ENCODE measurements around the gene PEMT.

PEMT gene

GRCh38 chr17:17526369-17526768 lies 65.1 kb downstream of the PEMT start:
- DNase-seq (ENCODE audit: low spot score), result no peak
- no peak overlapping the region for H3K4me3 ChIP-seq
- H3K27ac ChIP-seq, result no peak overlapping the region
- TF ChIP-seq CTCF (IDR thresholded peaks at IDR 0.05), result no peak

DNA sequence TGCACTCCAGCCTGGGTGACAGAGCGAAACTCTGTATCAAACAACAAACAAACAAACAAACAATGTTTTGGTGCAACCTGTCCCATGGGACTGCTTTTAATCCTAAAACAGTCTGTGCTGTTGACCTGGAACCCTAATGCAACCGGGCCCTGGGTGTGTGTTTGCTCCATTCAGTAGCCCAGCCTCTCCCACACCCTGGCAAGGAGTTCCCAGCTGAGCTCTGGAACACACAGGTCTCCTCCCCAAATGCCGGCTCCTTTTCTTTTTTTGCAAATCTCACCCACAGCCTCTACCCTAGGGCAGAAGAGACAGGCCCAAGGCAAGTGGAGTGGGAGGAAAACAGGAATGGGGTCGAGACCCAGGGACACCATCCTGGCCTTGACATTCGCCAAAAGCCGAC lies 65.6 kb downstream of the PEMT start:
- Histone ChIP-seq H3K4me3 (no peak overlapping the region), H3K27ac (no peak overlapping the region)
- DNase-seq (ENCODE audit: low spot score), result no peak
- TF ChIP-seq CTCF (IDR thresholded peaks at IDR 0.05), result no peak

GRCh38 chr17:17525311-17525710 lies 66.2 kb downstream of the PEMT start:
- no peak for TF ChIP-seq CTCF (IDR thresholded peaks at IDR 0.05)
- Histone ChIP-seq H3K27ac (no peak overlapping the region), H3K4me3 (no peak overlapping the region)
- no peak for DNase-seq (ENCODE audit: low spot score)

DNA sequence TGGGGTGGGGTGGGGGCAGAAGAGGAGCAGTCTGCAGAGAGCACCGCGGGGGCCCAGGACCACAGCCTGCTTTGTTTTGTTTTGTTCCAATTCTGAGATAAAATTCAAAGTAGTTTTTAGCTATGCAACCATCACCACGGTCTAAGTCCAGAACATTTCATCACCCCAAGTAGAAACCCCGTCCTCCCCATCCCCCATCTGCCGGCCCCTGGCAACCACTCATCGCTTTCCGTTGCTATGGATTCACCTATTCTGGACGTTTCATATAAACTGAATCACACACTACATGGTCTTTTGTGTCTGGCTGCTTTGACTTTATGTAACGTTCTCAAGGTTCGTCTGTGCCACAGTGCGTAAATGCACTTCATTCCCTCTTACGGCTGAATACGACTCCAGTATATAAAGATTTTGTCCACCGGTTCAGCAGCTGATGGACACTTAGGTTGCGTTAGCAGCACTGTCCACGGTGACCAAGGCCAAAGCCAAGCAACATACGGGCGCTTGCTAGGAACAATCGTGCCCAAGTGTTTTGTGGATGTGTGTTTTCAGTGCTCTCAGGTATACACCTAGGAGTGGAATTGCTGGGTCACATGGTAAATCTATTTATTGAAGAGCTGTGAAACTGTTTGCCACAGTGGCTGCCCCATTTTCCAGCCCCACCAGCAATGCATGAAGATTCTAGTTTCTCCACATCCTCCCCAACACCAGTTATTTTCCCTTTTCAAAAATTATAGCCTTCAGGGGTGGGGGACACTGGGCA lies 67.6 kb downstream of the PEMT start:
- no peak for DNase-seq (ENCODE audit: low spot score)
- Histone ChIP-seq H3K4me3 (no peak overlapping the region), H3K27ac (no peak overlapping the region)
- no peak for TF ChIP-seq CTCF (IDR thresholded peaks at IDR 0.05)

DNA sequence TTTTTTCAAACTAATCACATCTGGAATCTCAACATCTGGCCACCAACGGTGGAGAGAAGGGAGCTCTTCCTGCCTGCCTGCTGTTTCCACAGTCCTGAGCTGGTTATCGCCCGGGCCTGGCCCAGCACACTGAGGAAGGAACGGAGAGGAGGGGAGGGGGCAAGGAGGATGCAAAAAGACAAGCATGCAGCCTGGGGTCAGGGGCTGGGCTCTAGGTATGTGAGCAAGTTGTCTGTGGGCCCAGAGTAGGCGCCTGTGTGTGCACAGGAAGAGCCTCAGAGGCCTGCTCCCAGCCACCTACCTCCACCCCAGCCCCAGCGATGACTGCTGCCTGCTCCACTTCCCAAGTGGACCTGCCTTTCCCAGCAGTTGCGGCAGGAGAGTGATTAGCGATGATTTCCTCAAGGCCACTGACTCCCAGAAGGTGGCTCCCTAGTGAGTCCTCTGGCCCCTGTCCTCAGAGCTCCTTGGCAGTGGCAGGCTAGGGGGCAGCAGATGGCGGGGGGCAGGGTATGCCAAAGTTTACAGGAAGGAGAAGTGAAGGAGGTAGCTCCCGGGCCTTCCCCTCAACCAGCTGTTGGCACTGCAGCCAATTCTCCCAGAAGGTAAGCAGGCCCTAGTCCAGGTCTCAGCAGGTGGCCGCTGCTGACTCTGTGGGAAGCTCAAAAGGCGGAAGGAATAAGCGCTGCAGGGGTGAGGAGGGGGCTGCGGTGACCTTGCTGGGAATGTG lies 68.3 kb downstream of the PEMT start:
- no peak for TF ChIP-seq CTCF (IDR thresholded peaks at IDR 0.05)
- Histone ChIP-seq H3K4me3 (no peak overlapping the region), H3K27ac (no peak overlapping the region)
- DNase-seq (ENCODE audit: low spot score), result no peak

DNA sequence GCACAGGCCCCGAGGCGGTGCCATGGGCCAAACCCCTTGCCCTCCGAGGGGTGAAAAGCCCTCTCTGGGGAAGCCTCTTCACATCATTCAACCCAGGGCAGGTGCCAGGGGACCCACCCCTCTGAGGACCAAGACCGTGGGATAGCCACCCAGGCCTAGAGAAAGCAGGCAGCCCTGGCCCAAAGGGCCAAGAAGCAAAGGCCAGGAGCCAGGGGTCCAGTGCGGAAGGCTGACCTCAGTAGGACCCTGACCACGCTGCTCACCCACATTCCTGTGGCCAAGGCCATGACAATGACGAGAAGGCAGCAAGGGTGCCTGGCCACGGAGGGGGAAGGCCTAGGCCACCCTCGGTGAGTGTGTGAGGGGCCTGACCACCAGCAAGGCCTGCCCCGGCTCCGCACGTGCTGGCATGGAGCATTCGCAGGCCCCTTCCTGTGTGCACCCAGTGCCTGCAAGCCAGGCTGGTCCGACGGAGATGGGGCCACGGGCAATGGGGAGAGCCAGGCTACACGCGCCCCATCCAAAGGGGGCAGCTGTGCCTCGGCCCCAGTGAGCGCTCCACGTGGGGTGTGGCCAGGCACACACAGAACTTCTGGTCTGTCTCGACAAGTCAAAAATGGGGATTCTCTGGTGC lies 70.8 kb downstream of the PEMT start:
- no peak for DNase-seq (ENCODE audit: low spot score)
- H3K27ac ChIP-seq, result no peak overlapping the region
- TF ChIP-seq CTCF (IDR thresholded peaks at IDR 0.05), result no peak
- no peak overlapping the region for H3K4me3 ChIP-seq
